HCT116 (cell line): ENCODE results near the gene CASP9.
"Not testable (repeated sequence)": the region's sequence is repeated elsewhere in the genome, so short reads cannot be mapped to it uniquely, and the experiment has no call there.

Experiments
- EZH2phosphoT487 ChIP-seq: fragments of 200-600 bp; IDR thresholded peaks from 2 replicates; pipeline ENCODE4 v1.6.1; 2018; ENCODE audit warnings: antibody characterized with exemption, borderline replicate concordance
- POLR2A ChIP-seq: IDR thresholded peaks from 2 replicates; pipeline ENCODE4 v1.7.0; 2011; ENCODE audit warnings: borderline replicate concordance; ENCODE audit not compliant: insufficient read depth, insufficient read length; ENCODE audit errors: extremely low read depth
- POLR2AphosphoS5 ChIP-seq: IDR thresholded peaks from 2 replicates; pipeline ENCODE4 v1.6.1; 2011; ENCODE audit warnings: mild to moderate bottlenecking, low read depth, low read length, moderate library complexity
- SIN3A ChIP-seq: IDR thresholded peaks from 2 replicates; pipeline ENCODE4 v1.6.1; 2012; ENCODE audit warnings: low read depth
- TCF7L2 ChIP-seq: IDR thresholded peaks from 2 replicates; pipeline ENCODE4 v1.7.0; 2011; ENCODE audit warnings: borderline replicate concordance, inconsistent platforms; ENCODE audit not compliant: insufficient read depth, insufficient read length; ENCODE audit errors: extremely low read depth
- ZBTB33 ChIP-seq: IDR thresholded peaks from 2 replicates; pipeline ENCODE4 v1.6.1; 2011; ENCODE audit warnings: mild to moderate bottlenecking, low read length, moderate library complexity; ENCODE audit not compliant: insufficient replicate concordance; ENCODE audit errors: extremely low read depth
- TF ChIP-seq, protein P1 (sequence below), 3 experiments: fragments of 200-600 bp in 1 of 3; sonication (generic) in 1 of 3; IDR thresholded peaks in 2 of 3; conservative IDR thresholded peaks in 1 of 3; 2 replicates each; pipeline ENCODE4 v1.5.1; 2012 to 2017; ENCODE audit warnings: low read depth in 2 of 3, low read length in 2 of 3, antibody characterized with exemption in 1 of 3, borderline replicate concordance in 1 of 3, control low read depth in 1 of 3, mild to moderate bottlenecking in 1 of 3, mixed read lengths in 1 of 3, mixed run types in 1 of 3, moderate library complexity in 1 of 3; ENCODE audit not compliant: insufficient read depth in 1 of 3
- TF ChIP-seq, protein P2 (sequence below): IDR thresholded peaks from 2 replicates; pipeline ENCODE4 v1.6.1; 2012; ENCODE audit warnings: low read depth
- TF ChIP-seq, protein P3 (sequence below): IDR thresholded peaks from 2 replicates; pipeline ENCODE4 v1.6.1; 2012
- TF ChIP-seq, protein P4 (sequence below): IDR thresholded peaks from 2 replicates; pipeline ENCODE4 v1.6.1; 2012

DNA sequence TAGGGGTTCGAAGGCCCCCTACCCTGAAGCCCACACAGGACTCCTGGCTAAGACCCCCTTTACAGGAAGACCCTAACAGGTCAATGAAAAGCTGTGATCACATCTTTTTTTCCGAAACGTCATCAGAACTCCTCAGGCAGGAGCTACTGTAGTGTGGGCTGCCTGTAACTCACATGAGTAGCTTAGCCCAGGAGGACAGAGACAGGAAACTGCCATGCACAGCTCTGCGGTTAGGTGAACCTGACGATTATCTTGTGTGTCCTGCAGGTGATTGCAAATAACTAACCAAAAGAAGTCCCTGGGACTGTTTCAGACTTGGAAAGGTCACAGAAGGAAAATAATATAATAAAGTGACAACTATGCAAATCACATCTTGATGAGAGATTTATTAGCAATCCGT lies 52.3 kb downstream of the CASP9 start:
- TF ChIP-seq, protein P1, sequence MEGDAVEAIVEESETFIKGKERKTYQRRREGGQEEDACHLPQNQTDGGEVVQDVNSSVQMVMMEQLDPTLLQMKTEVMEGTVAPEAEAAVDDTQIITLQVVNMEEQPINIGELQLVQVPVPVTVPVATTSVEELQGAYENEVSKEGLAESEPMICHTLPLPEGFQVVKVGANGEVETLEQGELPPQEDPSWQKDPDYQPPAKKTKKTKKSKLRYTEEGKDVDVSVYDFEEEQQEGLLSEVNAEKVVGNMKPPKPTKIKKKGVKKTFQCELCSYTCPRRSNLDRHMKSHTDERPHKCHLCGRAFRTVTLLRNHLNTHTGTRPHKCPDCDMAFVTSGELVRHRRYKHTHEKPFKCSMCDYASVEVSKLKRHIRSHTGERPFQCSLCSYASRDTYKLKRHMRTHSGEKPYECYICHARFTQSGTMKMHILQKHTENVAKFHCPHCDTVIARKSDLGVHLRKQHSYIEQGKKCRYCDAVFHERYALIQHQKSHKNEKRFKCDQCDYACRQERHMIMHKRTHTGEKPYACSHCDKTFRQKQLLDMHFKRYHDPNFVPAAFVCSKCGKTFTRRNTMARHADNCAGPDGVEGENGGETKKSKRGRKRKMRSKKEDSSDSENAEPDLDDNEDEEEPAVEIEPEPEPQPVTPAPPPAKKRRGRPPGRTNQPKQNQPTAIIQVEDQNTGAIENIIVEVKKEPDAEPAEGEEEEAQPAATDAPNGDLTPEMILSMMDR (IDR thresholded peaks at IDR 0.05 in 2 of 3, conservative IDR thresholded peaks at IDR 0.05 in 1 of 3; ENCODE audit: borderline replicate concordance in 1 of 3, insufficient read depth in 1 of 3, low read depth in 2 of 3, low read length in 2 of 3): not testable (repeated sequence)
- TF ChIP-seq POLR2A, SIN3A, POLR2AphosphoS5, ZBTB33, EZH2phosphoT487, TCF7L2: not testable (repeated sequence)
- TF ChIP-seq, protein P2, sequence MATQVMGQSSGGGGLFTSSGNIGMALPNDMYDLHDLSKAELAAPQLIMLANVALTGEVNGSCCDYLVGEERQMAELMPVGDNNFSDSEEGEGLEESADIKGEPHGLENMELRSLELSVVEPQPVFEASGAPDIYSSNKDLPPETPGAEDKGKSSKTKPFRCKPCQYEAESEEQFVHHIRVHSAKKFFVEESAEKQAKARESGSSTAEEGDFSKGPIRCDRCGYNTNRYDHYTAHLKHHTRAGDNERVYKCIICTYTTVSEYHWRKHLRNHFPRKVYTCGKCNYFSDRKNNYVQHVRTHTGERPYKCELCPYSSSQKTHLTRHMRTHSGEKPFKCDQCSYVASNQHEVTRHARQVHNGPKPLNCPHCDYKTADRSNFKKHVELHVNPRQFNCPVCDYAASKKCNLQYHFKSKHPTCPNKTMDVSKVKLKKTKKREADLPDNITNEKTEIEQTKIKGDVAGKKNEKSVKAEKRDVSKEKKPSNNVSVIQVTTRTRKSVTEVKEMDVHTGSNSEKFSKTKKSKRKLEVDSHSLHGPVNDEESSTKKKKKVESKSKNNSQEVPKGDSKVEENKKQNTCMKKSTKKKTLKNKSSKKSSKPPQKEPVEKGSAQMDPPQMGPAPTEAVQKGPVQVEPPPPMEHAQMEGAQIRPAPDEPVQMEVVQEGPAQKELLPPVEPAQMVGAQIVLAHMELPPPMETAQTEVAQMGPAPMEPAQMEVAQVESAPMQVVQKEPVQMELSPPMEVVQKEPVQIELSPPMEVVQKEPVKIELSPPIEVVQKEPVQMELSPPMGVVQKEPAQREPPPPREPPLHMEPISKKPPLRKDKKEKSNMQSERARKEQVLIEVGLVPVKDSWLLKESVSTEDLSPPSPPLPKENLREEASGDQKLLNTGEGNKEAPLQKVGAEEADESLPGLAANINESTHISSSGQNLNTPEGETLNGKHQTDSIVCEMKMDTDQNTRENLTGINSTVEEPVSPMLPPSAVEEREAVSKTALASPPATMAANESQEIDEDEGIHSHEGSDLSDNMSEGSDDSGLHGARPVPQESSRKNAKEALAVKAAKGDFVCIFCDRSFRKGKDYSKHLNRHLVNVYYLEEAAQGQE: not testable (repeated sequence)
- TF ChIP-seq, protein P3, sequence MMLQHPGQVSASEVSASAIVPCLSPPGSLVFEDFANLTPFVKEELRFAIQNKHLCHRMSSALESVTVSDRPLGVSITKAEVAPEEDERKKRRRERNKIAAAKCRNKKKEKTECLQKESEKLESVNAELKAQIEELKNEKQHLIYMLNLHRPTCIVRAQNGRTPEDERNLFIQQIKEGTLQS: not testable (repeated sequence)
- TF ChIP-seq, protein P4, sequence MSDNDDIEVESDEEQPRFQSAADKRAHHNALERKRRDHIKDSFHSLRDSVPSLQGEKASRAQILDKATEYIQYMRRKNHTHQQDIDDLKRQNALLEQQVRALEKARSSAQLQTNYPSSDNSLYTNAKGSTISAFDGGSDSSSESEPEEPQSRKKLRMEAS: not testable (repeated sequence)
